GM12875 (cell line): ENCODE measurements around the gene EHBP1.

ENCODE experiments used
- H3K4me3 ChIP-seq: one replicate; pipeline ENCODE4 v1.5.1; 2011; ENCODE audit warnings: low read depth, low read length, control low read depth
- CTCF ChIP-seq: IDR thresholded peaks from 2 replicates; pipeline ENCODE4 v1.5.1; 2011; ENCODE audit warnings: low read depth, mild to moderate bottlenecking, control low read depth, inconsistent platforms, low read length, moderate library complexity, borderline replicate concordance; ENCODE audit not compliant: insufficient read depth

EHBP1 gene

GRCh38 chr2:62705007-62705829 is at the start of gene EHBP1:
TSS of gene EHBP1 (plus strand) at chr2:62705713. CDS start at chr2:62707192, 1,479 bp downstream.
- TF ChIP-seq CTCF = no peak
- H3K4me3 ChIP-seq = peak within 1 kb of the TSS; percentile 85

GRCh38 chr2:62657783-62658182 is 47.7 kb upstream of the EHBP1 start:
- TF ChIP-seq CTCF = no peak
- no peak overlapping the region for H3K4me3 ChIP-seq

- no peak for TF ChIP-seq CTCF
- H3K4me3 ChIP-seq = no peak overlapping the region
Measured at GRCh38 chr2:62658891-62659290, 46.6 kb upstream of the EHBP1 start.

GRCh38 chr2:62660087-62660486 is 45.4 kb upstream of the EHBP1 start:
- no peak overlapping the region for H3K4me3 ChIP-seq
- no peak for TF ChIP-seq CTCF

- TF ChIP-seq CTCF = no peak
- no peak overlapping the region for H3K4me3 ChIP-seq
Measured at GRCh38 chr2:62660582-62661262, 44.8 kb upstream of the EHBP1 start.

- H3K4me3 ChIP-seq = no peak overlapping the region
- no peak for TF ChIP-seq CTCF
Measured at GRCh38 chr2:62661263-62661635, 44.3 kb upstream of the EHBP1 start.

- no peak for TF ChIP-seq CTCF
- no peak overlapping the region for H3K4me3 ChIP-seq
Measured at GRCh38 chr2:62662131-62662530, 43.4 kb upstream of the EHBP1 start.
